Epithelial cell of proximal tubule (primary cell): ENCODE data around the gene TPR. TPM values are rescaled to one million over a fixed set of nuclear protein-coding genes. Genes with fewer than 3 reads are reported as not detected.
"Not testable (repeated sequence)": the region's sequence is repeated elsewhere in the genome, so short reads cannot be mapped to it uniquely, and the experiment has no call there.

Experiments used
- DNase-seq: peaks from one replicate; pipeline ENCODE4 v3.0.0-alpha.2; 2011; ENCODE audit warnings: low read depth
- H3K4me3 ChIP-seq: 2 replicates; pipeline ENCODE4 v1.5.1; 2011; ENCODE audit warnings: low read depth, mild to moderate bottlenecking, low read length
- CTCF ChIP-seq: conservative IDR thresholded peaks from 2 replicates; pipeline ENCODE4 v1.5.1; 2012; ENCODE audit warnings: low read depth, mild to moderate bottlenecking, low read length
- total RNA-seq: library from RNA; depleted of rRNA; stranded (reverse); fragments of >200 nt; gene quantifications from 2 replicates; pipeline ENCODE4 v1.2.3, GENCODE V29; 2015

The TPR gene
- total RNA-seq, 1 donor from 2014 or later, result 40.5 TPM

DNA sequence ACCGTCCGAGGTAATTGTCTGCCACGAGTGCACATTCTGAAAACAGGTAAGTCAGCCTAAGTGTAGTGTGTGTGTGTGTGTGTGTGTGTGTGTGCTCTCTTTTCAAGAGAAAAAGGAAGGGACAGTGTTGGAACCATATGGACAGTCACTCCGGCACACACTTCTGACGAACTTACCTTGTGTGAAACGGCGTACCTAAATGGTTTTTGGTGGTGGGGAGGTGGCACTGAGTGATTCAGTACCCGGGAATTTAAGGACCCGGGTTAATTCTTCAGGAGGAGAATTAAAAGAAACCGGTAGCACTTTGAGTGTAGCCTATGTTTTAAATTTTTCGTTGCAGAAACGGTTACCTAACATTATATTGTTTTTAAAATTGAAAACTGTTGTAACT is 871 bp upstream of the TPR start:
- DNase-seq, result no peak
- TF ChIP-seq CTCF, result no peak
- H3K4me3 ChIP-seq, result peak overlapping the region; percentile 94

DNA sequence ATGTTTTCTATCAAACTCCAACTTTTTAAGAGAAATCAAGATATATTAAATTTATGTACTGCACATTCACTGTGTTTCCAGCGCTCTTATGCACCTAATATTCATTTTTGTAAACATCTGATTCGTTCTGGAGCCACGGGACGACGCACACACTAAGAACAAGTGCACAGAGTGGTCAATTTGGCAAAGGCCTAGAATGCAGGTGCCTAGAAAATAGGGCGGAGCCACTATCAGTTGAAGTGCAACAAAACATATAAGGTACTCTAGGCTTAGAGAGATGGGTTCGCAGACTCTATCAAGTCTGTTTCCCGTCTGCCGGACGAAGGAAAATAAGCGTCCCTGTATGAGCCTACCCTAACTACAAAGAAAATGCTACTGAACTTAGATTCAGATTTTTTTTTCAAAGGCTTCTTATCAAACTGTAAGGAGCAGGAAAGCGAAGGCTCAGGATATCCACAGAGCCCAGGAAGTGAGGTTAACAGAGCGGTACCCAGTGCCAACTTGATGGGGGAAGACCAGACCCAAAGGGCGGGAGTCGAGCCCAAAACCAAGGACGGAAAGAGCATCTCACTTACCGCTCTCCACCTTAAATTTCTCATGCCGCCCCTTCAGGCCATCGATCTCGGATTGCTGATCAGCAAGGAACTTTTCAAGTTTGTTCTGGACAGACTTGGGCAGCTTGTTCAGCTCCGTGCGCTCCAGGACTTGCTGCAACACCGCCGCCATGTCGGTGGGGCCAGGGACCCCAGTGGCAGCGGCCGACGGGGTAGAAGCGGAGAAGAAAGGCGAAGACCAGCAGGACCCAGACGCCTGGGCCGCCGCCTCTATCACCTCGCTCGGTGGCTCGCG is 526 bp downstream of the TPR start:
- peak overlapping the region; percentile 94 for H3K4me3 ChIP-seq
- no peak for DNase-seq
- no peak for TF ChIP-seq CTCF

- H3K4me3 ChIP-seq, DNase-seq: not testable (repeated sequence)
Measured at GRCh38 chr1:186347837-186348691, 27.0 kb downstream of the TPR start.

DNA sequence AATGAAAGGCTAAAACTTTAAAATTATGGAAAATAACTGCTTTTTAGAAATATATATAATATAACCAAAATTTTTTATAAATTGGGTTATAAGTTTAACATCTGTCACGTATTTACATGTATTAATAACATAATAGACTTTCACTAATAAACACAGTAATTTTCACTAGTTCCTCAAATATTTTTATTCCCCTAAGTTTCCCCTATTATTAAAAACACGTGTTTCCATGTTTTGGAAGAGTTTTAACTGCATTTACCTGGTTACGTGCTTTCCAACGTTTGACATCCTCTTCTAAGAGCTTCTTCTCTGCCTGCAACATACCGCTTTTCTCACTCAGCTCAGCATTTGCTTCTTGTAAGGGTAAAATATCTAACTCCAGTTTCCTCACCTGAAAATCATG is 34.3 kb downstream of the TPR start:
- no peak for DNase-seq
- no peak for TF ChIP-seq CTCF
- H3K4me3 ChIP-seq, result no peak overlapping the region

GRCh38 chr1:186337554-186337953 is 37.5 kb downstream of the TPR start:
- no peak for DNase-seq
- TF ChIP-seq CTCF, result no peak
- H3K4me3 ChIP-seq, result no peak overlapping the region

- no peak for DNase-seq
- no peak overlapping the region for H3K4me3 ChIP-seq
- peak; percentile 47 for TF ChIP-seq CTCF
Measured at GRCh38 chr1:186330758-186331157, 44.3 kb downstream of the TPR start.

DNA sequence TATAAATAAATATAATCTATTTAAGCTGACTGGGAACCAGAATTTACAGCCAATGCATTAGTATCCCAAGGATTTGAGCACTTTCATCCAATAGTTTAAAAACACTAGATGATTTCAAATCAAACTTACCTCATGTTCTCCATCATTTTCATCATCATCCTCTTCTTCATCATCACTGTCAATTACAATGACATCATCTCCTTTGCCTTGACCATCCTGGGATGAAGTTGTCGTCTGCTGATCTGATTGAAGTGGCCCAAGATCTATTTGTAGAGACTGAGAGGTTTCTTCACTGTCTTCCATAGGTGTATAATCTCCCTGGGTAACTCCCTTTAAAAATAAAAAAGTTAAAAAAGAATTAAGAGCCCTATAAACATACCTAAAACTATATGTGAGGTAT is 47.7 kb downstream of the TPR start:
- no peak for DNase-seq
- no peak overlapping the region for H3K4me3 ChIP-seq
- TF ChIP-seq CTCF, result no peak
